NCI-H2107 treated with DMSO at 0.1 percent for 48 hours (cell line): ENCODE measurements around the gene CSAD.
A peak's percentile ranks its signal among the peaks of the same experiment; 100 is the strongest.

ENCODE experiments used
- DNase-seq: peaks from one replicate; lab custom pipeline; 2025; ENCODE audit not compliant: unreplicated experiment; lab: John Stamatoyannopoulos, UW

The CSAD gene, protein sequence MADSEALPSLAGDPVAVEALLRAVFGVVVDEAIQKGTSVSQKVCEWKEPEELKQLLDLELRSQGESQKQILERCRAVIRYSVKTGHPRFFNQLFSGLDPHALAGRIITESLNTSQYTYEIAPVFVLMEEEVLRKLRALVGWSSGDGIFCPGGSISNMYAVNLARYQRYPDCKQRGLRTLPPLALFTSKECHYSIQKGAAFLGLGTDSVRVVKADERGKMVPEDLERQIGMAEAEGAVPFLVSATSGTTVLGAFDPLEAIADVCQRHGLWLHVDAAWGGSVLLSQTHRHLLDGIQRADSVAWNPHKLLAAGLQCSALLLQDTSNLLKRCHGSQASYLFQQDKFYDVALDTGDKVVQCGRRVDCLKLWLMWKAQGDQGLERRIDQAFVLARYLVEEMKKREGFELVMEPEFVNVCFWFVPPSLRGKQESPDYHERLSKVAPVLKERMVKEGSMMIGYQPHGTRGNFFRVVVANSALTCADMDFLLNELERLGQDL

DNA sequence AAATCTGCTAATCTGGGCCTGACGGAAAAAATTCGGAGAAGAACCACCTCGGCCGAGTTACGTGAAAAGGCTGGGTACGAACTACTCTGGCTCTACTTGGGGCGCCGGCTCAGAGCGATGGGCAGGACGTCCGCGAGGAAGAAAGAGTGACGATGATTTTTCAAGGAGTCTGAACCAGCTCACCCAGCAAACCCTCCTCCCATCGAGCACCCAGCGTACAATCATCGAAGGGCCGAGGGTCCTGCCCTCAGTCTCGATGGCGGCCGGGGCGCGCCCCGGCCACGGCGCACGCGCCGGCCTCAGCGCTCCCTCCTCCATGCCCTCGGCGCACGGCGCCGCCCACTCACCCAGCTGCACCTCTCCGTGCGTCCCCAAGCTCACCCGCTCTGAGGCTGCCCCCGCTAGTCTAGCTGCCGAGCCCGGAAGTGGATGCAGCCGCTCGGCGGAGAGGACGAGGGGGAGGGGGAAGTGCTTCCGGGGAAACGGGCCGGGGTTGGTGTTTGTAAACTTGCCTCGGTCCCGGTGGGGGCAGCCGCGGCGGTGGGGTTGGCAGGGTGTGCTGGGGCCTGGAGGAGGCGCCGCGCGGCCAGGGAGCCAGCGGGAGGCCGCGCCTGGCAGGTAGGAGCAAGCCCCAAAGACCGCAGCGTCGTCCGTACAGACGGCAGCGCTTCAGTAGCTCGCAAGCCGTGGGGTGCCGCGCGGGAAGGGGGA is at the start of gene CSAD, which contains the start of gene ZNF740:
TSS of gene CSAD (minus strand) at position 706 of the 711 bp plus-strand sequence. CDS start 7,455 bp downstream, outside the sequence.
TSS of gene ZNF740 (plus strand) at position 503 of the 711 bp plus-strand sequence. CDS start 1,262 bp downstream, outside the sequence.
- peak; percentile 89 for DNase-seq

DNA sequence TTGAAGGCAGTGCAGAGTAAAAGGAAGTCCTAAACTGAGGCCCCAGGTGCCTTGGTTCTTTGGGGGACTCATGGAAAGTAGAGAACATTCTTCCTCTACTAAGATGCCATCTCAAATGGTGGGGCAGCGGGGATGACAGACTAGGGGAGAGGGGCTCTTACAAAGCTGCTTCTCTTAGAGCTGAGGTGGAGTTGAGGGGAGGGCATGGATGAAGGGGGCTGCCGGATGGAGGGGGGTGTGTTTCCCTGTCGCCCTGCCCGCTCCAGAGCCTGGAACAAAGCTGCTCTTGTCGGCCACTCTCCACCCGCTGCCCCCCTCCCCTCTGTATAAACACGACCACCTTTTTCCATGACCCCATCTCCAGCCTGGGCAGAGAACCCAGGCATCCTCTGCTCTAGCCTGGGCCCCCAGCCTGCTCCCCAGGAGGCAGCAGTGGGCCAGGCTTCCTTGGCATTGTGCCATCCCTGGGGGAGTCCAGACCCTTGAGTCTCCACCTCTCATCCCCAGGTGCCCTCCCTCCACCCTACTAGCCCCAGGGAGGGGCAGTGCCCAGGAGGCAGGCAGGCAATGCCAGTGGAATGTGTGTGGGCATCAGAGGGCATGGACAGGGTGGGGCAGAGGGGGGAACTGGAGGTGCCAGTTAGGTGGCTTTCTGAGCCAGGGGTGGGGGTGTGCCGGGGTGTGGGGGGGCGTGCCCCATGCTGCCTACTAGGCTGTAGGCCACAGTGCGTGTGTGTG is 49.6 kb upstream of the CSAD start:
- DNase-seq, result no peak

DNA sequence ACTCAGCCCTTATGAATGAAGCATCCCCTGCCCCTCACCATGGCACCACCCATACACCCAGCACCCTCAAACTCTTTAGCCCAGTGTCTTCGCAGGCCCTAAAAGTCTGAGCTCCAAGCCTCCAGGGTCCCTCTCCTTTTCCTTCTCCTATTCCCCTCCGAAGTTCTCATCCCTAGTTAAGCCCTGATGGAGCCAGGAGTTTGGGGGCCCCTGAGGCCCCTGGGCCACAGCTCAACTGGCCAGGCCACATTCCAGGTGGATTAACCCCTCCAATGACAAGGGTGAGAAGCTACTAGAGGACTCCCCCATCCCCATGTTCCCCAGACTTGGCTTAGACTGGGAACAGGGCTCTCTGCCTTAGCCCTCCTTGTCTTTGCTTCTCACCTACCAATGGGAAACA is 48.7 kb upstream of the CSAD start:
- no peak for DNase-seq

DNA sequence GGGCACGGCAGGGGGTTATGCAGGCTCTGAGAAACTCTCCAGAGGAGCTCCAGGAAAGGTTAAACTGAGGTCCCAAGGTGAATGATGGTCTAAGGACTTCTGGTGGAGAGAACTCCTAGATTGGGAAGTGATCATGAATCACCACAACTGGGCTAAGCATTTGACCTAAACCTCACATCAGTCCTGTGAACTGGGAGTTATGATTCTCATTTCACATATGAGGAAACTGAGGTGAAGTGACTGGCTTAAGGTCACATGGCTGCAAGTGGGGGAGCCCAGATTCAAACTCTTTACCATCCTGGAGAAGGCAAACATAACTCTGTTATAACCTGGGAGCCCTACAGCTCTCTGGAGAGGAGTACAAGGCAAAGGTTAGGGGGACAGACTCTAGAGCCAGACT is 47.1 kb upstream of the CSAD start:
- no peak for DNase-seq

DNA sequence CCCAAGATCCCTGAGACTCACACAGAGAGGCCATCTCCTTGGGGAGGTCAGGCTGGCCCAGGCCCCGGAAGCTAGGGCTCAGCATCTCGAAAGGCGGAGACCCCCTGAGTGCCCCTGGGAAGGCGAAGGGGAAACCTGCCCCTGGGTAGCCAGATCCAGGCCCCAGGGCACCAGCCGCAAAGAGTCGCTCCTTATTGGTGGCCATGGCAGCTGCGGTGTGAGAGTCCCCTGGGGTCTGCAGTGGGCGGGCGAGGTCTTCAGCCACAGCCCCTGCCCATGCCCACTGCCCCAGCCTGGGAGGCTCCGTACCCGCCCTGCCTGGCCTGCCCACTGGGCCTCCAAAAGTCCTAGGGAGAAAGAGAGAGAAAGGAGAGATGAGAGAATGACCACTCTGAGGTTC is 46.6 kb upstream of the CSAD start:
- no peak for DNase-seq

DNA sequence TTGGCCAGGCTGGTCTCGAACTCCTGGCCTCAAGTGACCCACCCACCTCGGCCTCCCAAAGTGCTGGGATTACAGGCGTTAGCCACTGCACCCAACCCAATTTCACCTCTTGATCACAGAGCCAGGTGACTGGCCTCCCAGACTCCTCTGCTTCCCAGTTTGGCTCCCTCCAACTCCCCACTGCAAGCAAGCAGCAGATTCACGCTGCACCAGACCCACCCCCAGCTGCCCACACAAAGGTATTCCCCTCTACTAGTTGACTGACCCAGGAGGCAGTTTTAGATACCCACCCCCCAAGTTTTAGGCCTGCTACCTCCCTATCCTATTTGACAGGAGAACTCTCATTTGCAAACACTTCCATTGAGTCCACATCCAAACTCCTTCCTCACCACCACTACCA is 46.1 kb upstream of the CSAD start:
- no peak for DNase-seq

DNA sequence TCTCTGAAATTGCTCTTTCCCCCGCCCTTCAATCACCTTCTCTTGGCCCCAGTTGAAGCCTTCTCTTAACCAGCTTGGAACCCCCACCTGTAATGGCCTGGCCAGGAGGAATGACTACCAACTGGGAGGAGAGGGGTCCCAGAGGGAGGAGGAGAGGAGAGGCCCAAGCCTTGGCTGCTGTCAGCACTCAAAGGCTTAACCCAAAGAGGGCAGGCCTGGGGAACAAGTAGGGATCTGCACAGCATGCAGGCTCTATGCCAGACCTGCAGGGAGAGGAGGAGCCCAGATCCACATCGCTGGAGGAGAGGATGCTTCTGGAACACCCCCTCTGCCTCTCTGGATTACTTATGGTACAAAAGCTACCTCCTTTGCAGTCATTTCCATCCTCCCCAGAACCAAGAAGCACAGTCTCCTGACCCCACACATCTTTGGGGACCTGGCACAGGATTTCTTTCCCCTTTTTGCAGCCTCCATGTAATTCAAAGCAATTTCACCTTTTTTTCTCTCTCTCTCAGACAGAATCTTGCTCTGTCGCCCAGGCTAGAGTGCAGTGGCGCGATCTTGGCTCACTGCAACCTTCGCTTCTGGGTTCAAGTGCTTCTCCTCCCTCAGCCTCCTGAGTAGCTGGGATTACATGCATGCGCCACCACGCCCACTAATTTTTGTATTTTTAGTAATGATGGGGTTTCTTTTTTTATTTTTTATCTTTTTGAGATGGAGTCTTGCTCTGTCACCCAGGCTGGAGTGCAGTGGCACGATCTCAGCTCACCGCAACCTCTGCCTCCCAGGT is 45.1 kb upstream of the CSAD start:
- no peak for DNase-seq

DNA sequence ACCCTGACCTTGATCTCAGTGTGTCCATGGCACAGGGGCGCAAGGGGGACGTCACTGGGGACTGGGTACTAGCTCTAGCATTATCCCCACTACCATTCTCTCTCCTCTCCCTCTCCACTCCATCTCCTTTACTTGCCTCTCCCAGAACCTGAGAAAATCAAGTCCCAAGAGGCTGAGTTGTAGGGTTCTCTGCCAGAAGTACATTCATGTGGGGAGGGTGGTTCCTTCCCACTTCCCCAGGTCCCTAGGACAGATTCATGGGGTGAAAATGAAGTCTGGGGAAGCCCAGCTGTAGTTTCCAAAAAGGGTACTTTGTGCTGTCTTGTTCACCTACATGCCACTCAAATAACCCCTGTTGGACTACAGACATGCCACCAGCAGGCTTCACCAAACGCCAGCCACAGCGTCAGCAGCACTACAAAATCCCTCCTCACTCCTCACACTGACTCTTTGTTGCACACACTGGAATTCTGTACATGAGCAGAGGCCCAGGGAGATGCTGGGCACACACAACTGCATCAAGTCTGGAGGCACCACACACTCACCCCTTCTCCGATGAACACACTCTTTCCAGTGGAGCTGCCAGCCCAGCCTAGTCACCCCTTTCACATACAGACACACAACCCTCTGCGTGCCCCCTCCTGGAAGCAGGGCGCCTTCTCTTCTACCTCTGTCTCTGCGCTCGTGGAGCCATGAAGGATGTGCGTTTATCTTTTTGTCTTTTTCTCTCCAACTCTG is 44.3 kb upstream of the CSAD start:
- no peak for DNase-seq

DNA sequence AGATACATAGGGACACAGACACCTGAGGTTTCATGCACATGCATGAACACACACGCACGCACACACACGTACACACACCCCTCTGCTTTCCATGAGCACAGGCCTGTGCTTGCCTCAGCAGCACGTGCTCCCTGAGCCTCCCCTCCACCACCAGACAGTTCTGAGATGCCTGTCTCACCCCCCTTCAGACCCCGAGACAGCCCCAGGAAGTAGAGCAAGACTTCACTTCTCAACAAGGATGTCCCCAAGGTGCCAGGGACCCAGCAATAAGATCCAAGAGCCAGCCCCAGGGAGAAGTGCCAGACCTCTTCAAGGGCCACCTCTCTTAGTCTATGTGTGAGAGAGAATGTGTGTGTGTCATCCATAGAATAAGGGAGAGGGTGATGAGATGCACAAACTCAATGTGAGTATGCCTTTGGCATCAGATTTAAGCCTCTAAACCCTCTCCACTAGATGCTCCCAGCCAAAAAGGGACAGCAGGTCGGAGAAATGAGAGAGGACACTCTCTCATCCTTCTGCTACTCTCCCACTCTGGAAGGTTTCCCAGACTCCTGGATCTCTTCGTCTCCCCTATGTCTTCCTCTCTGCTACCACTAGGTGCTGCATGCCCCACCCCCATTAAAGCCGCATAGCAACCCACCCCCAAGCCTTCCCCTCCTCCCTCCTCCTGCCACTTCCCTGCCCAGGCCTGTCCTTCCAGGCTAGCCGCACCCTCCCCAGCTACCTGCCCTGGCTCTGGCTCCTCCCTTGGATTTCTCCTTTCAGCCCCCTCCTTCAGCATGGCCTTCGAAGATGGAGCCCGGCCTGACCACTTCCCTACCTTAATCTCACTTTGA is 43.6 kb upstream of the CSAD start:
- DNase-seq, result no peak

DNA sequence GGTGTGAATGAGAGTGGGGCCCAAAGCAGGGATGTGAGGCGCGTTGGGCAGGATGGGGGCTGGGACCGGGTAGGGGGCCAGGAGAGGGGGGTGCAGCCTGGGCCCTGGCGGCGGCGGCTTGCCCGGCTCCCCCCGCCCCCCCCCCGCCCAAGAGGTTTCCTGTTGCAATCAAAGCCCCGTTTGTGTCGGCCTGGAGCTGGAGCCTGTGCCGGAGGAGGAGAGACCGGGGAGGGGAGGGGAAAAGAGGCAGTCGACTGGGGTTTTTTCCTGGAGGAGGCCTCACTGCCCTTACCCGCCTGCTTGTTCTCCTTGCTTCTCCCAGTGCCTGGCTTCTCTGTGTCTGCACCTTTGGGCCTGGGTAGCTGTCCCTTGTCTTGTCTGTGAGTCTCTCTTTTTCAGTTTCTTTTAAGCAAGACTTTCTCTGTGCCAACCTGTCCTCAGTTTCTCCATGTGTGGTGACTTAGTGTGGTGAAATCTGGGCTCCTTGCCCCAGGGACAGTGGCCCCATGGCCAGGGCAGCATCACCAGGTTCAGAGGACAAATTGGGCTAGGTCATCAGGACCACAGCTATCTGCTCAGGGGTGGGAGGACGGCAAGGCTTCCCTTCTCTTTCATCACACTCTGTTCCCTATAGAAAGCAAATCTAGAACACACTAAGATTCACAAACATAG is 42.8 kb upstream of the CSAD start:
- DNase-seq, result no peak

DNA sequence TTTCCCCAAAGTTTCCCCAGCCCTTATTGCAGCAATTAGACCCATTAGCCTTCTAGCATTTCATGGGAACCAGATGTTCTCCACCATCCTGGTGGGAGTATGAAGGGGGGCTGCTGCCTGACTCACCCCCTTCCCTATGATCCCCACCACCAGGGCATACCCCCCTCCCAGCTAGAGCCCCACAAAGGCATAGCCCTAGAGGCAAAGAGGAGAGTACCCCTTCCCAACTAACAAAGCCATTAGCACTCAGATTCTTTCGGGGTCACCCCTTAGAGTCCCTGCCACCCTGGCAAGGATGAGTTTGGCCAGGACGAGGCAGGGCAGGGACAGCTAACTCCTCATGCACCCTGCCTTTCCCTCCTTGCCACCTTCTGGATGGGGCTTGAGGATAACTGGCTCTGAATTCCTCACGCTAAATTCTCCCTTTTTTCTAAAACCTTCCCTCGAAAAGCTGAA is 42.1 kb upstream of the CSAD start:
- no peak for DNase-seq

DNA sequence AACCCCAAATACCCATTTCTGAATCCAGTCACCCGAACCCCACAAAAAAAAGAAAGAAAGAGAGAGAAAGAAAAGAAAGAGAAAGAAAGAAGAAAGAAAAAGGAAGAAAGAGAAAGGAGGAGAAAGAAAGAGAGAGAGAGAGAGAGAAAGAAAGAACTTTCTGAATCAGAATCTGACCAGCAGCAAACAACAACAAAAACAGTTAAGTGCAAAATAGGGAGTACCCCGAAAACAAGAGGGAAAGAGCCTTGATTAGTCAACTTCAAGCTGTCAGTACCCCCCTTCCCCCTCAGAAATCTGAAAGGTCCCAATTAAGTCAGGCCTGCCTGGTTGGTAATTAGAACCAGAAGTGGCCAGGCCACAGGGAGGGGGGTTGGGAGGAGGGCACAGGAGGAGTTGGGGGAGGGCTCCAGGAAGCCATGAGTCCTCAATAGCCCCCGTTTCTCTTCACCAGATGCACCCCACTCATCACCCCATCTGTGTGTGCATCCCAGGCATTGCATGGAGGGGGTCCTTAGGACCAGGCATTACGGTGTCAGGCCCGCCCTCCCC is 41.5 kb upstream of the CSAD start:
- no peak for DNase-seq

DNA sequence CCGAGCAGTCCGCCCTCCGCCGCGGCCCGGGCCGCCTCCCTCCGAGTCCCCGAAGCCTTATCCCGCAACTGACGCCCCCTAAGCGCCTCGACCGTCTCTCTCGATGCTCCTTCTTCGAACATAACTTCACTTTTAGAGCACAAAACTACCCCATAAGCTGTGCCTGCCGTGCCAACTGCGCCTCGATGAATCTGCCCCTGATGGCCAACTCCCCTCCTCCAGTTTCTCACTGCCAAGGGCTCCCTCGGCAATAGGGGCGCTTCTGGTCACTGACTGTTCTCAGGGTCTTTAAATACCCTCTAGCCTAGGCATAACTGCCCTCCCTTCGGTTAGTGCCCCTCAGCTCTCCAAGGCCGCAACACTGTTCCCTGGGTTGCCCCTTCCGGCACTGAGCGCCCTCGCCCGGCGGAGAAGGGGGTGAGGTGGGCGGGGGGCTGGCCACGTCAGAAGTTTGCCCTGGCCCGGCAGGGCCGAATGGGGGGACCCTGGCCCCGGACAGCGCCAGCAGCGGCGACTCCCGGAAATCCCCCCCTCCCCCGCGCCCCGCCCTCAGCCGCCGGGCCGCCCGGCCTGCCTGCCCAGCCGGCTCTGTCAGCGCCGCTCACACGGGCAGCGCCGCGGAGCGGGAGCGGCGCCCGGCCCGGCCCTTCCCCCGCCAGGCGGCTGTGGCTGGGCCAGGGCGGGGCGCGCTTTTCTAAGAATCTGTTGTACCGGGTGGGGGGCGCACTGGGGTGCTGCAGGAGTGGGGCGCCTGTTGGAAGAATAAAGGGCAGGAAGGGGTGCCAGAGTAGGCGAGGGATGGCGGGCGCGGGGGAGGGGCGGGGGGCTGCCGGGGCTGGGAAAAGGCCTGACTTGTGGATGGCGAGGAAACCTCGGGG is 40.7 kb upstream of the CSAD start:
- no peak for DNase-seq

DNA sequence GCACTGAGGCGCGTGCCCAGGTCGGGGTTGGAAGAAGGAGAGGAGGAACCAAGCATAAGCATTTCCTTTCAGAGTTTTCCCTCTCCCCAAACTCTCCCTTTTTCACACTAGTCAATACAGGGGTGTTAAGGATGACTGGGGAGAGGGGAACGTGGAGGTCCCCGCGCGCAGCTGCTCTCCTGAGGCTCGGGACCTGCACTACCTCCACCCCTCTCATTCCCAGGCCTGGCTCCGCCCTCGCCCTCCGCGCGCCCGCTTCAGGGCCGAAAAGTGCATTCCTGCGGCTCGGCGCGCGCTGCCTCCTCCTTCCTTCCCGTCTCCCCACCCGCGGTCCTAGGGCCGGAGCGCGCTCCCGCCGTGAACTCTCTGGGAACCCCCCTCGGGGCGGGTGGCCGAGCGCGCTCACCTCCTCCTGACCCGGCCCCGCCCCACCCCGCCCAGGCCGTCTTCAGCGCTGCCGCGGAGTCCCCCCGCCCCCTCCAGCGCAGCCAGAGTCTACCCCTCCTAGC is 40.0 kb upstream of the CSAD start:
- peak; percentile 35 for DNase-seq

DNA sequence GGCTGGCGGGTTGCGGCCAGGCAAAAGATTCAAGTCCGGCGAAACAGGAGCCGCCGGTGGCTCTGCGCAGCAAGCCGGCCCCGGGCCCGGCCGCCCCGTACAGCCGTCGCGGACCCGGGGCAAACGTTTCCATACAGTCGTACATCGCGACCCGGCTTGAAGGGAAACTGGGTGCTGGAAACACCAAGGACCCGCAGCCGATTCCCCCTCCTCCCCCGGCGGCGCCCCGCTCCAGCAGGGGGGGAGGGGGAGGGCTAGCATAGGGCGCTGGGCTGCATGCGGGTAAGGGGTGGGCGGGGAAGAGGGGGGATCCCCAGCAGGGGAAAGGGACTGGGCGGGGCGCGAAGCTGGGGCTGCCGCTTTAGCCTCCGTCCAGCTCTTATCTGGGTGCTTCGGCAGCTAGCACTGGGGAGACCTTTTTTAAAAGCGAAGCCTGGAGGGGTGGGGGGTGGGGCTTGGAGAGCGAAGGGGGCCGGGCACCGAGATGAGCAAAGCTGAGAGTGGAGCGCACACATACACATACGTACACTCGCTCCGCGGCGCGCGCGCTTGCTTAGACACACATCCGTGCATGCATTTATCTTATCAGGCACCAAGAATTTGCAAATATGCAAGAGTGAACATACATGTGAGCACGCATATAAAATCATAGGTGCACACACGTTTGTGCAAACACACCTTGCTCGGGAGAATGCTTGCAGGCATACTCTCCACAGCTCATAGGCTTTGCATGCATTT is 39.4 kb upstream of the CSAD start:
- DNase-seq, result no peak

DNA sequence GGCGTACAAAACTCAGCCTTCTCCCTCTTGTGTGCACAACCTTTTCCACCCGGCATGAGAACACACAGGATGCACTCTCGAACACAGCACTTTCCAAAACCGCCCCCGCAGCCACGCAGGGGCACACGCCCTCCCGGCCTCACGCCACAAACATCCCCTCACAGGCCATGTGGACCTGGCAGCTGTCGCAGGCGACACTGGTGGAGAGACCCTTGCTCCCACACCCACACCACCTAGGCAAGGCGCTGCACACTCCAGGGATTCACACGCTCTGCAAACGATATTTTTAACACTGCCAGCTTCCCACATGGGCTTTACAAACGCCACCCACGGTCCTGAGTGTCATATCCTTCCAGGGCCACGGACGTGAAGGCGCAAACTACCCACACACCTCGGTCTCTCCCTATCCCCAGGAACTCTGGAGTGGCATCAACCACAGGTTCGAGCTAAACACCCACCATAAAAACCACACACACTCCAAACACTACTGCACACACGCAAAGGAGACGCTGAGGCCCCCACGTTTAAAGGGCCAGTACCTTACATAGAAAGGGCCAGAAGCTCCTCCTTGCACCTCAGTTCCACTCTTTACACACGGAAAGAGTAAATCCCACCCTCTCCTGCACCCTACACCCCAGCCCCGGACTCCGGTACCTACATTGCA is 38.7 kb upstream of the CSAD start:
- DNase-seq, result no peak
